HG02610 (cell line): ENCODE data around the gene EFNA2.

Source experiments
- ATAC-seq: cut with Tn5 transposase; IDR thresholded peaks from one replicate; pipeline ENCODE4 v1.9.1; 2021; ENCODE audit warnings: mild to moderate bottlenecking, moderate library complexity; ENCODE audit not compliant: unreplicated experiment

Gene EFNA2

GRCh38 chr19:1350867-1351266 is 65.2 kb downstream of the EFNA2 start:
- no peak for ATAC-seq
